DND-41 (cell line): ENCODE results near the gene CTNND1.

Experiments used
- CTCF ChIP-seq: IDR thresholded peaks from 2 replicates; pipeline ENCODE4 v1.5.1; 2012; ENCODE audit warnings: borderline replicate concordance, low read length, moderate library complexity, mild to moderate bottlenecking; ENCODE audit not compliant: poor library complexity, severe bottlenecking; ENCODE audit errors: extremely low read depth
- EZH2 ChIP-seq: IDR thresholded peaks from 3 replicates; pipeline ENCODE4 v1.6.1; 2012; ENCODE audit warnings: borderline replicate concordance, low read depth, mild to moderate bottlenecking, moderate library complexity, low read length, inconsistent platforms; ENCODE audit not compliant: severe bottlenecking

- TF ChIP-seq CTCF: no peak
- TF ChIP-seq EZH2: no peak
Measured at GRCh38 chr11:57792870-57793269, 31.3 kb downstream of the CTNND1 start.
